GM18868 (cell line): ENCODE measurements around the gene INSC.

Source experiments
- ATAC-seq: cut with Tn5 transposase; IDR thresholded peaks from one replicate; pipeline ENCODE4 v1.9.1; 2021; ENCODE audit warnings: mild to moderate bottlenecking, moderate library complexity; ENCODE audit not compliant: unreplicated experiment

INSC gene

GRCh38 chr11:15107730-15108515 is 6.8 kb upstream of the INSC start:
- peak; percentile 43 for ATAC-seq

DNA sequence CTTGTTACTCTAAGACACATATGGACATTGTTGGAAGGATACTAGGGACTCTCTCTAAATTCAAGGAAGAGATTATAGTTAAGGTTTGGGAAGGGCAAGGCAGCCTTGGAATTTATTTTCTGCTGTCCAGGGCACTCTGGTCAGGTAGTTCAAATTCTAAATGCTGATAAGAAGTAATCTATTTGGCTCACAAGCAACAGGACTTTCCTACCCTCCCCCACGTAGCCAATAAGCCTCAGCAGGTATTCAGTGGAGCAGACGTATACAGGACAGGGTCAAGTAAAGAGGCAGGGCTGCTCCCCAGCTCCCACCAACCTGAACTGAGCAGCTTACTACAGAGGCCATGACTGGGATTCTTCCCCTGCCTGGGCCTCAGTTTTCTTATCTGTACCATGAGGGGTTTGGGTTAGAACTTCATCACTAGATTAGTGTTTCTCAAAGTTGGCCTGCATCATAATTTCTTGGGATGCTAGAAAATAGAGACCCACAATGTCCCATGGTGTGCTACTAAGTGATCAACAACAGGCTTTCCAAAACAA is 6.1 kb upstream of the INSC start:
- ATAC-seq, result no peak

DNA sequence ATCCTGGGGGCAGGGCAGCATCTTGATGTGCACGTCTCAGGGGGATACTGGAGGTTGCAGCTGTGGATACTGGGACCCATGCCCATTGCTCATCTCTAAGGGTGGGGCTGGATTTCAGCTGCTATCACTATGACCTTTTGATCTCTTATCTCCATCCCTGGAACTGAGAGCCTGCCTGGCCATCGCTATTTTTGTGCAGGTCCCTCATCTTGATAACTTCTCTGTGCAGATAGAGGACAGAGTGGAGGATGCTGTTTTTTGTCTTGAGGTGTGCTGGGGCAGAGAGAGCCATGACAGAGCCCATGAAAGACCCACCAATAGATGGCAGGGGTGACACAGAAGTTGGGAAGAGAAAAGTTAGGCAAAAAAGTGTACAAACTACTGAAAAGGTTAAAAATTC is 5.1 kb upstream of the INSC start:
- ATAC-seq, result no peak

GRCh38 chr11:15111215-15111614 is 3.5 kb upstream of the INSC start:
- ATAC-seq, result no peak

- ATAC-seq, result no peak
Measured at GRCh38 chr11:15112131-15112541, 2.6 kb upstream of the INSC start.

GRCh38 chr11:15113381-15113780 is 1.3 kb upstream of the INSC start:
- ATAC-seq, result peak; percentile 92

DNA sequence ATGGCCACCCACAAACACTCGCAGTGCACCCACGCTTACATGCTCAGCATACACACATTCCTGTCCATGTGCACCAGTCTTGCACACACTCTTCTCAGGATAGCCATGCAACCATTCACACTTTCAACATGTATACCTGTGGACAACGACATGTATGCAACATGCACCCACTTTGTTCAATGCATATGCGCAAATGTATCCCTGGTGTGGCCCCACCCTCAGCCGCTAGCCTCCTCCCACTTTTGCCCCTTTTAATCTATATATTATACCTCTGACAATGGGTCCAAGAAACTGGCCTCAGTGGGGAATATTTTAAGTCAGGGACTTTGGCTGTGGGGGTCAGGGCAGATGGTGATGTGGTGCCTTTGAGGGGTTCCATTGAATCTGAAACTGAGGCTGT is 963 bp downstream of the INSC start:
- ATAC-seq, result no peak

- ATAC-seq, result no peak
Measured at GRCh38 chr11:15117751-15118150, 3.0 kb downstream of the INSC start.

DNA sequence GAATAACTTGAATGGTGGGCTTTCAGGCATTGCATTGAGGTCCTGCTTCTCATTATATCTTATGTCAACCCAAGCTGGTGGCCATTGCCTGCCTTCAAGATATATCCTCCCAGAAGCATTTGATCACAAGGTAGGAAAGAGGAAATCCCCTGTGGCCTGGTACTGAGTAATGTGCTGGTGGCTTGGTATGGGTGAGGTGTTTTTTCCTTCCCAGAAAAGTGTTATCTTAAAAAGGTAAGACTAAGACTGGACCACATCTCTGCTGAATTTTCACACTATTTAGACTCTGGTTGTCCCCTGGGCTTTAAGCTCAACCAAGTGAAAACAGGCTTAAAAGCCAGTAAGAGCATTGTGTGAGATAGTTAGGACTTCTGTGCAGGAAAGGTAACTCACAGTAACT is 3.7 kb downstream of the INSC start:
- ATAC-seq, result peak; percentile 36

GRCh38 chr11:15119352-15119751 is 4.6 kb downstream of the INSC start:
- no peak for ATAC-seq

DNA sequence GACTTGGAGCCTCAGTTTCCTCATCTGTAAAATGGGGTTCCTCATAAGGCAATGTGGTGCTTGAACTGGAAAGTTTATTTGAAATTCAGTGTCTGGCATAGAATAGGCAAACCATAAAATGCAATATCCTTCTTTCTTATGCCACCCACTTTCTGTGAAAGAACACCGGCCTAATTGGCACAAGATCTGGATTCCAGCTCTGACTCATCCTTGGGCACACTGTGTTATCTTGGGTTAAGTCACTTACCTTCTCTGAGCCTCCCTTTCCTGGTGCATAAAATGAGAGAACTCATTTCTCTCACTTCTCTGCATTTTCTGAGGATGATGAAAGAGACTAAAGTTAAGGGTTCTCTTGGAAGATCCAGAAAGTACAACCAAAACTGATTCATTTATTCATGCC is 5.1 kb downstream of the INSC start:
- ATAC-seq, result no peak

GRCh38 chr11:15123849-15124248 is 9.1 kb downstream of the INSC start:
- no peak for ATAC-seq

DNA sequence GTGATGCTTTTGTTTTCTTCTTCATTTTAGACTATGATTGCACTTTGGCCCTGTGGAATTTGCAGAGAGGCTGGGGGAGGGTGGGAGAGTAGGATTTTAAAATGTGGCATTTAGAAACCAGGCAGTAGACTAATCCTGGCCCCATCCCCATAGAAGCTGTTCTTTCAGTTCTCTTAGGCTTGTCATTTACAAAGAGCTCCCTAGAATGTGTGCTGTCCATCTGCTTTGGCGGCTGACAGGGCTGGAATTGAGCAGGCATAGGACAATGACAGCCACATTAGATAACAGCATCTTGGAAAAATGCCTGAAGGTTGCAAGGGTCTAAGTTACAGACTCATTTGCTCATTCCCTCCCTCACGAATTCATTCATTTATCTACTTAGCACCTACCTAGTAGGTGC is 9.8 kb downstream of the INSC start:
- ATAC-seq, result no peak

DNA sequence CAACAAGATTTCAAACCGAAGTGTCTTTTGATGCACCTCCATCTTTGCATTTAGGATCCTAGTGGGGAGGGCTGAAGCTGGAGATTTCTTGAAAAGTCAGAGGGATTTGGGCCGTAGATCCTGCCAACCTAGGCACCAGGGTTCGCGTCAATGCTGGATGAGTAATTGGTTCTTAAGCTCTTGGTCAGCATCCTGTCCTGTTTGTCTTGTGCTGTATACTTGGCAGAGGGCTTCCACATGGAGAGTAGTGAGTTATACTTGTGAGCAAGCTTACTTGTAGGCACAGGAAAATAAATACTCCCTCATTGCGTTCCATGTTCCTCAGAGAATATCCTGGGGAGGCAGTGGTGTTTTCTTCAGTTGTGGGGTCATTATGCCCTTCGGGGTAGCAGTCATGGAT is 12.6 kb downstream of the INSC start:
- no peak for ATAC-seq

GRCh38 chr11:15128621-15129020 is 13.9 kb downstream of the INSC start:
- no peak for ATAC-seq

- ATAC-seq, result no peak
Measured at GRCh38 chr11:15136166-15136565, 21.4 kb downstream of the INSC start.

- ATAC-seq, result no peak
Measured at GRCh38 chr11:15139096-15139770, 24.5 kb downstream of the INSC start.

DNA sequence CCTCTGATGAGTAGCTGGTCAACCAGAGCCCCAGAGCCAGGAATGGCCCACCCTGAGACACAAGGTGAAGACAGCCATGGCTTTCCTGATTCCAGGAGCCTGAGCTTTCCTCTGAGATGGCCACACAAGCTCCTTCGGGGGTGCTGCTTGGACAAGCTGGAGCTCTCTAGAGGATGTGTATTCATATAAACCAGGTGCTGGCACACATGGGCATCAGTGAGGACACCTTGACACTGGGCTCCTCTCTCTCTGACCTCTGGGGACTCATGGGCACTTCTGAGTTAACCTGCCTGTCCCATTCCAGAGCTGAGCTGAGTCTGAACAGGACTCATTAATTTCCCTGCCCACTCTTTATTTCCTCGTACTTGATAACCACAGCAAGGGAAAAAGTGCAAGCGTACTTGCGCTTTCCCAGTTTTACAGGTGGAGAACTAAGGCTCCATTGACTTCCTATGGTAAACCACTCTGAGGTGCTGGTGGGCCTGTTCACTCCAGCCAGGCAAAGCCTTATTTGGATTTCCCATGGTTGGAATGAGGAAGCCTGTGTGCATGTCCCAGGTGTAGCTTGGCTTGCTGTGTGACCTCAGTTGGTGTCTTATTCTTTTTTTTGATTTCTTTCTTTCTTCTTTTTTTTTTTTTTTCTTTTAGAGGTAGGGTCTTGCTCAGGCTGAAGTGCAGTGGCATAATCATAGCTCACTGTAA is 25.4 kb downstream of the INSC start:
- ATAC-seq, result no peak

DNA sequence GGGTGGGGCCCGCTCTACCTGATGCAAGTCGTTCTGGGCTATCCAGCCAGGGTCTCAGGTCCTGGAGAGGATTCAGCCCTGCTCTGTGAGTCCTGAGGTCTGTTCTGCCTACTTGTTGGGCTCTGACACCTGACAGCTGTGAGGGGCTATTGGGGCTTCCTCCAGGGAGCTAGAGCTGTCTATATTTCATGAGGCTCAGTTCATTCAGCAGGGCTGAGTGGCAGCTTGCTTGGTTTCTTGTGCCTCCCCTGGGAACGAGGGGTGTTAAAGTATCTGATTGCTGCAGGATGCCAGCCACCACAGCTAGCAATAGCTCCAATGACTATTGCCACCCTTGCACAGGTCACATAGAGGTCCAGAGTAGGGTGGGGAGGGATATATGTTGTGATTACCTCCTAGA is 26.7 kb downstream of the INSC start:
- ATAC-seq, result no peak

DNA sequence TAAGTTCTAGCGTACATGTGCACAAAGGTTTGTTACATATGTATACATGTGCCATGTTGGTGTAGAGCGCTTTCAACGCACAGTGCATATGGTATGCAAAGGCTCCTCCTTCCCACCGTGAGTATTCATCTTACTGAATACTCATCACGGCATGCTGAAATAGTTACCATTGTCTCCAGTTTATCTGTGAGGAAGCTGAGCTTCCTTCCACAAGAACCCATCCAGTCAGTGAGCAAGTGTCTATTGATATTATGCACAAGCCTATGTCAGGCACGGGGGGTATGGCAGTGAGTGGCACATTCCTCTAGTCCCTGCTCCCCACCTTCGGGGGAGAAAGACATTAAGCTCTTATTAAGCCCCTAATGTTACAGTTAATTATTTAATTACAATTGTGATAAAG is 28.1 kb downstream of the INSC start:
- no peak for ATAC-seq

DNA sequence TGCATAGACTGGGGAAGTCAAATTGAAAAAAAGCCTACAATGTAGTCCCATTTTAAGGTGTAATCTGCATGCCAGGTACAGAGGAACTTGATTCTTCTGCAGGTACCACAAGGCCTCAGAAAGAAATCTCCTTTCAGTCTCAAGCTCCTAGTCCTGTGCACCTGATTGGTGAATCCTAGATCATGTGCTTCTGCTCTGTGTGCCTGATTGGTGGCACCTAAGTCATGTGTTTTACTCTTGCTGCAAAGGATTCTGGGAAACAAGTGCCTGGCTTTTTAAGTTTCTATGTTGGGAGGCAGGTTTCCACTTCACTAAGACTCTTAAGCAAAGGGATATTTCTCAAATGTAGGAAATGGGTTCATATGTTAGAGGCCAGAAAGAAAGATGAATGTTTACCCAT is 29.1 kb downstream of the INSC start:
- ATAC-seq, result no peak

GRCh38 chr11:15144347-15144746 is 29.6 kb downstream of the INSC start:
- no peak for ATAC-seq
